Kidney glomerular epithelial cell (primary cell): Measurements from ENCODE around the gene FAAP20.

Experiments used
- DNase-seq: peaks from one replicate; lab custom pipeline; 2025; lab: John Stamatoyannopoulos, UW

FAAP20 gene

GRCh38 chr1:2229911-2230731, 35.5 kb upstream of the FAAP20 start:
- no peak for DNase-seq

GRCh38 chr1:2229037-2229864, 34.7 kb upstream of the FAAP20 start:
- no peak for DNase-seq

- DNase-seq, result no peak
Observed at GRCh38 chr1:2228694-2229036, 34.1 kb upstream of the FAAP20 start.

GRCh38 chr1:2228157-2228594, 33.6 kb upstream of the FAAP20 start, which contains the start of gene SKI:
SKI (plus strand) TSS chr1:2228319; CDS start chr1:2228767, 448 bp downstream.
- DNase-seq, result no peak

GRCh38 chr1:2227346-2228156, 33.0 kb upstream of the FAAP20 start:
- DNase-seq, result peak; percentile 84

- DNase-seq, result no peak
Observed at GRCh38 chr1:2226525-2227345, 32.2 kb upstream of the FAAP20 start.

- no peak for DNase-seq
Observed at GRCh38 chr1:2224631-2225428, 30.3 kb upstream of the FAAP20 start.

GRCh38 chr1:2224170-2224584, 29.6 kb upstream of the FAAP20 start:
- DNase-seq, result no peak

GRCh38 chr1:2221271-2221670, 26.7 kb upstream of the FAAP20 start:
- DNase-seq, result no peak

- DNase-seq, result no peak
Observed at GRCh38 chr1:2216767-2217058, 22.1 kb upstream of the FAAP20 start.

GRCh38 chr1:2215909-2216766, 21.6 kb upstream of the FAAP20 start:
- no peak for DNase-seq

- no peak for DNase-seq
Observed at GRCh38 chr1:2215329-2215728, 20.8 kb upstream of the FAAP20 start.

GRCh38 chr1:2214541-2215241, 20.1 kb upstream of the FAAP20 start:
- DNase-seq, result no peak

GRCh38 chr1:2213576-2214505, 19.3 kb upstream of the FAAP20 start:
- DNase-seq, result no peak

GRCh38 chr1:2212532-2213491, 18.2 kb upstream of the FAAP20 start:
- peak; percentile 90 for DNase-seq

GRCh38 chr1:2212274-2212531, 17.6 kb upstream of the FAAP20 start:
- DNase-seq, result no peak

GRCh38 chr1:2210786-2211185, 16.2 kb upstream of the FAAP20 start:
- DNase-seq, result no peak
